ENCODE results near the gene NYNRIN. TPM values are rescaled to one million over a fixed set of nuclear protein-coding genes. Genes with fewer than 3 reads are reported as not detected.
"Not testable (repeated sequence)": the region's sequence is repeated elsewhere in the genome, so short reads cannot be mapped to it uniquely, and the experiment has no call there.

Gene NYNRIN
- polyA plus RNA-seq, 4 donors = 47.9 to 53.0 (median 49.6) TPM

DNA sequence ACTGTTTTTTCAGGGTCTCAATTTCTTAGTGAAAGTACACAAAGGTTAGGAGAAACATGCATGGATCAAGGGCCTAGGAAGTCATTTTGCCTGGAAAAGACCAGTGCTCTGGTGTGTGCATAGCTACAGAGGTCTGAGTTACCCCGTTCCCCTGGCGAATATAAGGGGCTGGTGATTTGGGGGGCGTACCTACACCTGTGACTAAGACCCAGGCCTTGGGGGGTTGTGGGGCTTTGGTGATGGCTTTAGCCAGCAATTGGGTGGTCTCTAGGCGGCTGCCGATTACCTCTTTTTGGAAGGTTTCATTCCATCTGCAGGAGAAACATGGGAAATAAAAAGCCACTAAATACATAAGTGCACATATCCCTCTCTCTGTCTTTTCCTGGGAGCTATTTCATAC, 42.7 kb downstream of the NYNRIN start:
- DNase-seq (ENCODE audit: low read depth in 4 of 4, low spot score in 2 of 4) = no peak

DNA sequence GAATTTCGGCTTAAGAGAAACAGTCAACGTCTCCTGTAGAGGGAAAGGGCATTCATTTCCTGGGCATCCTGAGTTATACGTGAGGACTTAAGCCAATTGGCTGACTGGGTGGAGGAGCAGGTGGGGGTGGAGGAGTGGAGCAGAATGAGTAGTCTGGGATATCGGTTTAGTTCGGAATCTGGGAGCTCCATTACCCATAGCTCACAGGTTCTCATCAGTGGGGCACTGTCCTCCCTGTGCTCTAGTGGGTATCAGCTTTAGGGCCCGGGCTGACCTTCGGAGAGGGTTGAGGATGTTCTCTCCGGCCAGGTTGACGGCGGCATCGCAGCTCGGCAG, 43.1 kb downstream of the NYNRIN start:
- DNase-seq (ENCODE audit: low read depth in 4 of 4, low spot score in 2 of 4) = no peak

DNA sequence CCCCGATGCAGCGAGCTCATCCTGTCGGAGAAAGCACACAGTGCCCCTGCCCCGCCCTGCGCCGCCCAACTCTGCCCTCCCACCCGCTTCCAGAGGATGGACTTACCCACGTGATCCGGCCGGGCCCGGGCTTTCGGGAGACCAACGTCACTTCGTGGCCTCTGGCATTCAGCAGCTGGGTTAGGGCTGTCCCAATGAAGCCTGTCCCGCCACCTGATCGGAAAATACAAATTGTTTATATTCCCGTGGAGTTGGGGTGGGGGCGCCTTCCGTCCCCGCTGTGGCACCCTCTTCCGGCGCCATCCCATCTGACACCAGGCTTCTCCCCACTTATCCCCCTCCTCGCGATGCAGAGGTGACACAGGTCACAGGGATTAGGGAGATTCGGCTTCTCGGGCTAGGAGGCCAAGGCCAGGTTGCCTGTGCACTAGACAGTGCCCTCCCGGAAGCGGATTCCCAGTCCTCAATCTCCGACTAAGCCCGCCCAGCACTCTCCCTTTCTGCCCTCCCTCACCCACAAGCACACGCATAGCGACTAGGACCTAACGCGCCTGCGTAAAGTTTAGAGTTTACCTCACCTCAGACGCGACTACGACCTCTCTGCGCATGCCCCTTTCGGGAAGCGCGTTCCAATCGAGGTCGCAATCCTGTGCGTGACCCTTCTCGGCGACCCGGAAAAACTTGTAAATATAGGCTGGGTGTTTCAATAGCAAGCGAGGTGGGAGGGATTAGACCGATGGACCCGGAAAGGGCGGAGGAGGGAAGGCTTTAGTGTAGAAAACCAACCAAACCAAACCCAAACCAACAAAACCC, 43.6 kb downstream of the NYNRIN start, which contains the start of gene SDR39U1:
Gene SDR39U1, minus strand, starts transcription at position 537 of the 813 bp plus-strand sequence. Its CDS starts 7 bp downstream, at position 530.
- DNase-seq (ENCODE audit: low read depth in 4 of 4, low spot score in 2 of 4) = peak; percentile 96 to 99 (median 98)

DNA sequence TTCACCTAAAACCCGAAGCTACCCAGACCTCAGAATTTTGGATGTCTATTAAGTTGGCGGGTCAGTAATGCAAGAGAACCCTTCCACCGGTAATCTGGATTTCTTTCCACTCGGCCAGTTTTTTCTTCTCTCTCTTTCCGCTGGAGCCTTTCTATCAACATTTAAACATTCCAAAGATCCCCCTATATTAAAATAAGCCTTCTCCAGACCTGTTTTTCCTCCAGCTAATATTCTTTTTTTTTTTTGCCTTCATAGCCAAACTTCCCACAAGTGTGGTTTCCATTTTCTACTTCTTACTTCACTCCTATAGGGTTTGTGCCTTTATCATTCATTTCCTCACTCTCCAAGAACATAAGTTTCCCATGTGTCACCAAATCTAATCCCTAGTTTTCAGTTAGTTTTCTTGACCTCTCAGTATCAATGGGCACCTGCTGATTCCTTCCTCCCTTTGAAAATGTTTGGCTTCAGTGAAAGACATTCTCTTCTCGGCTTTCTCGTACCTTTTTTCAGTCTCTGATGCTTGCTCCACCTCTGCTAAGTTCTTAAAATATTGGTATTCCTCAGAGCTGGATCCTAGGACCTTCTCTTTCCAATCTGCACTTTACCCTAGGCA, 44.4 kb downstream of the NYNRIN start:
- no peak for DNase-seq (ENCODE audit: low read depth in 4 of 4, low spot score in 2 of 4)

DNA sequence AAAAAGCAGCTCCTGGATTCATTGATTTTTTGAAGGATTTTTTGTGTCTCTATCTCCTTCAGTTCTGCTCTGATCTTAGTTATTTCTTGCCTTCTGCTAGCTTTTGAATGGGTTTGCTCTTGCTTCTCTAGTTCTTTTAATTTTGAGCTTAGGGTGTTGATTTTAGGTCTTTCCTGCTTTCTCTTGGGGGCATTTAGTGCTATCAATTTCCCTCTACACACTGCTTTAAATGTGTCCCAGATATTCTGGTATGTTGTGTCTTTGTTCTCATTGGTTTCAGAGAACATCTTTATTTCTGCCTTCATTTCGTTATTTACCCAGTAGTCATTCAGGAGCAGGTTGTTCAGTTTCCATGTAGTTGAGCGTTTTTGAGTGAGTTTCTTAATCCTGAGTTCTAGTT, 52.0 kb downstream of the NYNRIN start:
- DNase-seq (ENCODE audit: low read depth in 4 of 4, low spot score in 2 of 4) = not testable (repeated sequence)

DNA sequence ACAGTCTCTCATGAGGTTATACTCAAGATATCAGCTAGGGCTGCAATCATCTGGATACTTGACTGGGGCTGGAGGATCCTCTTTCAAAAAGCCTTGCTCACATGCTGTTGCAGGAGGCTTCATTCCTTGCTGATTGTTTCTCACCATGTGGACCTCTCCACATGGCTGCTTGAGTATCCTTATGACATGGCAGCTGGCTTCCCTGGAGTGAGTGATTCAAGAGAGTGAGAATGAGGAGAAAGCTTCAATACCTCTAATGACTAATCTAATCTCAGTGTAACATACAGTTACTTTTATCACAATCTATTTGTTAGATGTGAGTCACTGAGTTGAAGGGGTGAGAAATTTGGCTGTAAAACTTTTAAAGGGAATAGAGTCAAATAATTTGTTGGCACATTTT, 58.2 kb downstream of the NYNRIN start:
- no peak for DNase-seq (ENCODE audit: low read depth in 4 of 4, low spot score in 2 of 4)

DNA sequence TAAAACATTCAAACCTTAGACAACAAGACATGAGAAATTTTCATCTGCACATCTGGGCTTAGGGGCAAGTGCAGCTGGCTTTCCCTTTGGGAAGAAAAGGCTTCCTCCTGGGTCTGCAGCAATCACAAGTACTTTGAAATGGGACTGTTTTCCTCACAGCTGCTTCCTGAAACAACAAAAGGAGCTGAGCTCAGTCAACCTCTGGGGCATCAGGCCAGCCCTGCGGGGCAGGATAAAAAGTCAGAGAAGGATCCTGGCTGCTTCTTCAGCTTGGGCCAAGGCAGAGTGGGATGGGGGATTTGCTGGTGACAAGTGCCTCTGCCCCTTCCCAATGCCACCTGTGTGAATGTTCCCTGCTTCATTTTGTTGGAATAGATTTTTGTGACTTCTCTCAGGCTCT, 59.9 kb downstream of the NYNRIN start:
- no peak for DNase-seq (ENCODE audit: low read depth in 4 of 4, low spot score in 2 of 4)

DNA sequence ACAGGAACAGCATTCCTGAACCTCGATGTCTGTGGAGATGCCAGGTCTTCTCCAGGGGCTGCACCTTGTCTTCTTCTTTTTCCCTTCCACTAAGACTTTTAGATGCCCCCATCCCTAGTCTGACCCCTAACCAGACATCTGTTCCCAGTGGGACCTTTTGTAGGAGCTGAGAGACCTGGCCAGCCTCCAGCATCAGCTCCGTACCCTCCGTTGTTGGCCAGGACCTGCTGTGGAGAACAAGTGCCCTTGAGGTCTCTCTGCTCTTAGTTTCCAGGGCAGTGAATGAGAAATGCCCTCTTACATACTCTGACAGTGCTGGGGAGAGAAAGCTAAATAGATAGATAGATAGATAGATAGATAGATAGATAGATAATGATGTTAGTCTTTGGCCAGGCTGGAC, 60.5 kb downstream of the NYNRIN start:
- DNase-seq (ENCODE audit: low read depth in 4 of 4, low spot score in 2 of 4) = no peak

DNA sequence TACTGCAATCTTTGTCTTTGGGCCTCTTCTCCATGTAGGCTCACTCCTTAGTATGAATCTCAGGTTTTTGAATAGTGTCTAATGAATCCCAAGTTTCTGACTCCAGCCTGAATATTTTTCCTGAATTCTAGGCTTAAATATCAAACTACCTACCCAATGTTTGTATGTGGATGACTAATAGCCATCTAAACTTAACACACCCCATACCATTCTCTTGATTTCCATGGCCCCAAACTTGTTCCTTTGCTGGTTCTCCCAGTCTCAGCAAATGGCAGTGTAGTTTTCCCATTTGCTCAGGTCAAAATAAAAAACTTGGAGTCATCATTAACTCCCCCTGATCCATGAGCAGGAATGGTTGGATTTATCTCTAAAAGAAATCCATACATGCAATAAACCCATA, 62.5 kb downstream of the NYNRIN start:
- DNase-seq (ENCODE audit: low read depth in 4 of 4, low spot score in 2 of 4) = no peak

DNA sequence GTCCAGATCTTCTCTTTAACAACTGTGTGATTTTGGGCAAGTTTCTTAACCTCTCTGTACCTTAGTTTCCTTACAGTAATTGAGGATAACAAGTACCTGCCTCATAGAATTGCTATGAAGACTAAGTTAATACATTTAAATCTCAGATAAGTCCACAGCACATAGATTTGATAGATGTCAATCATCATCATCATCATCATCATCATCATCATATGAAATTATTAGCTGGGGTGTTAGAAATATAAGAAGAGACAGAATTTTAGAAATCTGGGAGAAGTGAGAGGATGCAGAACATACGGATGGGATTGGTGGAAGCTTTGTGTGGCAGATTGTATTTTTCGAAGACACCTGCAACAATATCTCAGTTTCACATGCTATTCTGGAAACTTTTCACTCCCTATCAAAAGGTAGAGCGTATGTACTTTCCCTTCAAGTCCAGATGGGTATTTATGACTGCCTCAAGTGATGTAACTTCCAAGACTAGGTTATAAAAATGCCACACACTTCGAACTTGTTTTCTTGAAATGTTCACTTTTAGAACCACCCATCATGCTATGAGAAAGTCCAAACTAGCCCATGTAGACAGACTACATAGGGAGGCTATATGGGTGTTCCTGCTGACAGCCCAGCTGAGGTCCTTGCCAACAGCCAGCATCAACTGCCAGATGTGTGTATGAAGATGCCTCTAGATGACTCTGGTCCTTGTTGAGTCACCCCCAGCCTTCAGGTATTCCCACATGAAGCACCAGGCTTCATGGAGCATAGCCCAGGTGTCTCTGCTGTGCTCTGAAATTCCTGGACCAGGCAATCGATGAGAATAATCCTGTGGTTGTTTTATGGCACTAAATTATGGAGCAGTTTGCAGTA, 64.4 kb downstream of the NYNRIN start:
- DNase-seq (ENCODE audit: low read depth in 4 of 4, low spot score in 2 of 4) = no peak

DNA sequence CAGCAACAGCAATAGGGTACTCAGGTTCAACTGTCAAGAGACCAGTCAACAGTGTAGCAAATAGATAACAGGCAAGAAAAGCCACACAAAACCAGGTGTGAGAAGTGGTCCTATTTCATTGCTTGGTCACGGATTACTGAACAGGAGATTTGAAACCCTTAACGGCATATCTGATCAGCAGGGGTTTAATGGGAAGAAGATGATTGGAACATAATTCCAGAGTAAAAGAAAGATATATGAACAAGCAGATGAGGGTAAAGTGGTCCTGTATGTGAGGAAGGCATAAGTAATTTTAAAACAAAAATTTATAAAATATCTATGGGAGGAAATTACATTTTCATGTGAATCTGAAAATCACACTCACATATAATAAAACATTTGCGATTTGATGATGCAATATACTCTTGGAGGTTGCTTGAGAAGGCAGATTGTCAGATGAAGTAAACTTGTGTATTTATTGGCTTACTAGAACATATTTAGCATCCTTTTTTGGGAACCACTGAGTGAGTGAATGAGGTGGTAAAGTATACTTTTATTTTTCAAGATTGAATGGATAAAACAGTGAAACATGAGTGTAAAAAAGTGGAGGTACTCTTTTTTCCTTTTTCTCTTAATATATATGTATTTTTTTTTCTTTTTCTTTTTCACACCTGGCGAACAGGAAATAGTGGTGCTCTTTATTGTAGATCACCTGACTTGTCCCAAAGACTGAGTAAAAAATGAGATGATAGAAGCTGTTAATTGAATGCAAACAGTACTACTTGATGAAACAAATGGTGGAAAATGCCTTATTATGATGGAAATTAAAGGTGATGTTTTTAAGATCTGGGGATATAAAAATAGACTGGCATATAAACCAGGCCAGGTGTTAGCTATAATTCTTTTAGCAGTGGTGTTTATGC, 65.3 kb downstream of the NYNRIN start:
- no peak for DNase-seq (ENCODE audit: low read depth in 4 of 4, low spot score in 2 of 4)

DNA sequence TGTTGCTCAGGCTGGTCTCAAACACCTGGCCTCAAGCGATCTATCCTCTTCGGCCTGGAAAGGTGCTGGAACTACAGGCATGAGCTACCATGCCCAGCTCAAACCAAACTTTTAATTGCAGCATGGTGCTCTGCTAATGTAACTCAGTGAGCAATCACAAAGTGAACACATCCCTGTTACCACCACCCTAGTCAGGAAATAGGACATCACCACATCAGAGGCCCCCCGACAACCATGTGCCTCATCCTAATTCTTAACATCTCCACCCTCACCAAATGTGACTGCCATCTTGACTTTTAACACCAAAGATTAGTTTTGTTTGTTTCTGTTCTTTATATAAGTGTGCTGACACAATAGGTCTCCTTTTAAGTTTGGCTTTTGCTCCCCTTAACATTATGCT, 66.6 kb downstream of the NYNRIN start:
- no peak for DNase-seq (ENCODE audit: low read depth in 4 of 4, low spot score in 2 of 4)

DNA sequence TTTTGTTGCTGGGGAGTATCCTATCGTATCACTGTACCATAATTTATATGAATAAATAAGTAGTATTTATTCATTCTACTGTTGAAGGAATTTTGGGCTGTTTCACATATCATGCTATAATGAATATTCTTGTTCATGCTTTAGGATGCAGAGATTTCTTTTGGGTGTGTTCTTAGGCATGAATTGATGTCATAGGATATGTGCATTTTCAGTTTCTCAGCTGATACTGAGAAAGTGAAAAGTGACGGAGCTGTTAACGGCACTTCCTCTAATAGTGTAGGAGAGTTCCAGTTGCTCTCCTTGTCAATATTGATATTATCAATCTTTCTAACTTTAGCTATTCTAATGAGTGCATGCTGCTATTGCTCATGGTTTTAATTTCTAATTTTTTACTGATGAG, 67.0 kb downstream of the NYNRIN start:
- DNase-seq (ENCODE audit: low read depth in 4 of 4, low spot score in 2 of 4) = no peak

Other genes starting within 250 kb of the NYNRIN start
- gene IRF9, start 237.7 kb upstream of the NYNRIN start, polyA plus RNA-seq (ENCODE audit: insufficient read length in 4 of 4) = 10 to 100 TPM; 52.3 to 68.0 (median 59.7) TPM
- gene REC8, start 226.9 kb upstream of the NYNRIN start, polyA plus RNA-seq (ENCODE audit: insufficient read length in 4 of 4) = 10 to 100 TPM; 46.0 to 93.7 (median 68.0) TPM
- 10 to 100 TPM; 32.7 to 40.9 (median 37.0) TPM for gene IPO4, start 210.2 kb upstream of the NYNRIN start, polyA plus RNA-seq (ENCODE audit: insufficient read length in 4 of 4)
- gene TM9SF1, start 203.6 kb upstream of the NYNRIN start, polyA plus RNA-seq (ENCODE audit: insufficient read length in 4 of 4) = 10 to 100 TPM; 31.9 to 52.0 (median 43.9) TPM
- 10 to 100 TPM in 2 of 4 donors, 1 to 10 TPM in 2; 3.1 to 13.9 (median 7.2) TPM for gene TSSK4, start 193.3 kb upstream of the NYNRIN start, polyA plus RNA-seq (ENCODE audit: insufficient read length in 4 of 4)
- gene CHMP4A, start 185.5 kb upstream of the NYNRIN start, polyA plus RNA-seq (ENCODE audit: insufficient read length in 4 of 4) = 10 to 100 TPM; 43.3 to 76.6 (median 53.2) TPM
- 10 to 100 TPM; 10.2 to 18.0 (median 12.1) TPM for gene MDP1, start 182.9 kb upstream of the NYNRIN start, polyA plus RNA-seq (ENCODE audit: insufficient read length in 4 of 4)
- gene NEDD8, start 166.6 kb upstream of the NYNRIN start, polyA plus RNA-seq (ENCODE audit: insufficient read length in 4 of 4) = 100 to 1,000 TPM; 206 to 248 (median 222) TPM
- gene GMPR2, start 166.1 kb upstream of the NYNRIN start, polyA plus RNA-seq (ENCODE audit: insufficient read length in 4 of 4) = 100 to 1,000 TPM; 106 to 121 (median 117) TPM
- 10 to 100 TPM; 54.2 to 64.5 (median 57.8) TPM for gene TINF2, start 156.4 kb upstream of the NYNRIN start, polyA plus RNA-seq (ENCODE audit: insufficient read length in 4 of 4)
- gene TGM1, start 135.8 kb upstream of the NYNRIN start, polyA plus RNA-seq (ENCODE audit: insufficient read length in 4 of 4) = 1 to 10 TPM in 3 of 4 donors, under 1 TPM in 1; 0.92 to 4.5 (median 2.5) TPM
- gene RABGGTA, start 127.4 kb upstream of the NYNRIN start, polyA plus RNA-seq (ENCODE audit: insufficient read length in 4 of 4) = 10 to 100 TPM; 18.0 to 31.1 (median 20.8) TPM
- 10 to 100 TPM; 41.0 to 52.5 (median 49.9) TPM for gene DHRS1, start 99.2 kb upstream of the NYNRIN start, polyA plus RNA-seq (ENCODE audit: insufficient read length in 4 of 4)
- 10 to 100 TPM; 24.1 to 29.0 (median 26.9) TPM for gene NOP9, start 99.2 kb upstream of the NYNRIN start, polyA plus RNA-seq (ENCODE audit: insufficient read length in 4 of 4)
- gene CIDEB, start 91.0 kb upstream of the NYNRIN start, polyA plus RNA-seq (ENCODE audit: insufficient read length in 4 of 4) = 10 to 100 TPM; 22.4 to 25.3 (median 23.9) TPM
- 1 to 10 TPM; 1.6 to 5.6 (median 2.9) TPM for gene LTB4R2, start 88.9 kb upstream of the NYNRIN start, polyA plus RNA-seq (ENCODE audit: insufficient read length in 4 of 4)
- gene LTB4R, start 87.5 kb upstream of the NYNRIN start, polyA plus RNA-seq (ENCODE audit: insufficient read length in 4 of 4) = 1 to 10 TPM; 2.2 to 7.3 (median 5.0) TPM
- 10 to 100 TPM; 15.8 to 26.6 (median 21.4) TPM for gene ADCY4, start 63.9 kb upstream of the NYNRIN start, polyA plus RNA-seq (ENCODE audit: insufficient read length in 4 of 4)
- 1 to 10 TPM; 2.6 to 4.4 (median 3.5) TPM for gene RIPK3, start 59.0 kb upstream of the NYNRIN start, polyA plus RNA-seq (ENCODE audit: insufficient read length in 4 of 4)
- gene NFATC4, start 30.8 kb upstream of the NYNRIN start, polyA plus RNA-seq (ENCODE audit: insufficient read length in 4 of 4) = 10 to 100 TPM; 49.8 to 95.6 (median 72.3) TPM
- 1 to 10 TPM; 2.7 to 3.8 (median 3.2) TPM for gene CBLN3, start 30.7 kb downstream of the NYNRIN start, polyA plus RNA-seq (ENCODE audit: insufficient read length in 4 of 4)
- 10 to 100 TPM; 39.5 to 53.7 (median 46.6) TPM for gene KHNYN, start 31.0 kb downstream of the NYNRIN start, polyA plus RNA-seq (ENCODE audit: insufficient read length in 4 of 4)
- 10 to 100 TPM; 49.6 to 92.1 (median 72.5) TPM for gene SDR39U1, start 43.8 kb downstream of the NYNRIN start, polyA plus RNA-seq (ENCODE audit: insufficient read length in 4 of 4)
- gene CMA1, start 109.3 kb downstream of the NYNRIN start, polyA plus RNA-seq (ENCODE audit: insufficient read length in 4 of 4) = under 1 TPM; 0.16 to 0.94 (median 0.40) TPM
- under 1 TPM; 0.27 to 0.88 (median 0.69) TPM for gene CTSG, start 177.2 kb downstream of the NYNRIN start, polyA plus RNA-seq (ENCODE audit: insufficient read length in 4 of 4)
- under 1 TPM in 2 of 4 donors, not detected in 2; 0.24 to 0.35 TPM for gene GZMH, start 210.7 kb downstream of the NYNRIN start, polyA plus RNA-seq (ENCODE audit: insufficient read length in 4 of 4)
- gene GZMB, start 235.2 kb downstream of the NYNRIN start, polyA plus RNA-seq (ENCODE audit: insufficient read length in 4 of 4) = 1 to 10 TPM in 1 of 4 donors, under 1 TPM in 3; 0.49 to 1.0 (median 0.69) TPM

Data from left renal cortex interstitium (tissue), 4 donors.